GM19328 (cell line): ENCODE results near the gene AGBL4.

ENCODE experiments used
- ATAC-seq: cut with Tn5 transposase; IDR thresholded peaks from one replicate; pipeline ENCODE4 v1.9.1; 2021; ENCODE audit warnings: mild to moderate bottlenecking, moderate library complexity; ENCODE audit not compliant: unreplicated experiment

The AGBL4 gene

GRCh38 chr1:48673332-48674105 lies 1350.2 kb downstream of the AGBL4 start:
- ATAC-seq = no peak

GRCh38 chr1:48671578-48671977 lies 1352.2 kb downstream of the AGBL4 start:
- ATAC-seq = no peak

- no peak for ATAC-seq
Observed at GRCh38 chr1:48670234-48671020, 1353.3 kb downstream of the AGBL4 start.

GRCh38 chr1:48668339-48668738 lies 1355.4 kb downstream of the AGBL4 start:
- ATAC-seq = no peak

GRCh38 chr1:48667782-48668181 lies 1356.0 kb downstream of the AGBL4 start:
- no peak for ATAC-seq

DNA sequence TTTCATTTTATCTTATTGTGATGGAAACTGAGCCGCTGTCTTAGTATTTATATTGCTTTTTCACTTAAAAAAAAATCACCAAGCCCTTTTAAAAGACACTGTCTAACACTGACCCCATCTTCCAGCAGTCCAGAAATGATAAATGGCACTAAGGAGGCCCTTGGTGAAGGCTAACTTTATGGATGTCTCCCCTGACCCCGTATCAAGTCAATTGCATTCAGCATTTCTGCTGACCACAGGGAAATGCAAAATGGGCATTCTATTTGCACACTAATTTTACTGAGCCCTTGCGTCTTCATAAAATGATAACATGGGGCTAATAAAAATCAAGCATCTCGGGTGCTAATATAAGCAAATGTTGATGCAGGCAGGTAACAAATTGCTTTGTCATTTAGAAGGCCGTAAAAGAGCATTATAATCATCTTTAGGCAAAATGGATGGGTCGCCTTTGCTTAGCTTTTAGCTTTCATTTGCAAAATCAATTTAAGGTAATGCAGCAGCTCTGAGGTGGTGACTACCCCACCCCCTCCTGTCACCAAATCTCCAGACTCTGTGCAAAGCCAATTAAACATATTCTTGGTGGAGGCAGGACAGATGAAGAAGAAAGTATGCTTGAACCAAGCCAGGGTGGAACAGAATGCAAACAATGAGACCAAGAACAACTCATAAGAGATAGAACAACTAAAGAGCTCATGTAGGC lies 1357.9 kb downstream of the AGBL4 start:
- ATAC-seq = no peak

GRCh38 chr1:48661726-48662463 lies 1361.9 kb downstream of the AGBL4 start:
- ATAC-seq = no peak

DNA sequence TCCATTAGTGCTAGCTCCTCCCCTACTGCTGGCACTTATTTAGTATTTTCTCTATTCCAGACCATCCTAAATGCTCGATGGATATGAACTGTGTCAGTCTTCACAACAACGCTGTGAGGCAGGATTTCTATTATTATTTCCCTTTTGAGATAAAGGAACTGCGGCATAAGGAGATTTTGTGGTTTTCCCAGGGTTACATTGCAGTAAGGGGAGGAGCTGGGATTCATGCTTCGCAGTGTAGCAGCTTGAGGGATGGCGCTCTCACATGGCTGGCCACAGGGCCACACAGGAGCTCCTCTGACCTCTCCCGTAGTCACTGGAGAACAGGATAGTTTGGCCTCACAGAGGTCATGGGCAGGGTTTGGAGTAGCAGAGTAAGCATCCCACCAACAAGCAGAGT lies 1364.0 kb downstream of the AGBL4 start:
- ATAC-seq = no peak

- no peak for ATAC-seq
Observed at GRCh38 chr1:48657413-48657812, 1366.3 kb downstream of the AGBL4 start.

DNA sequence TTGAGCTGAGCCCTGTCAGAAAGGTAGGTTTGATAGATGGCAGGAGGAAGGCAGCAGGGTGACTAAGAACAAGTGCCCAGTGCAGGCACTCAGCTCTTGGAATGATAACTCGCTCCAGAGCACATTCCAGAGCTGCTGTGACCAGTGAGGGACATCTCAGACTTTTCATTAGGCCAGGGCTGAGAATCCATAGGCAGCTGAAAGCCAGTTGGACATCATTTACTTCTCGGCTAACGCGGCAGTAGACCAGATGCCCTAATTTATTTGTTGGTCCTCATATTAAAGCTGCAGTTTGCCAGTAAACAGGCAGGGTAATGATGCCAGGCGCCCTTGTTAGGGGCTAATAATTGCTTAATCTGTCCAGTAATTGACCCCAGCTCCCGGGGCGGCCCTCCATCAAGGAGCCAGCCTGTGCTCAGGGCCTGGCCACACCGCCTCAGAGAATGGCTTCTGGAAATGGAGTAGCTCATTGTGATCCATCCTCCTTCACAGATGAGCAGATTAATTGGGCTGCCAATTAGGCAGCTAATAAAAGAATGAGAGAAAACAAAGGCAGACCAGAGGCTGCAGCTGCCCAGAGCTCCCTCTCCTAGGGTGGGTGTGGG lies 1369.0 kb downstream of the AGBL4 start:
- ATAC-seq = no peak

GRCh38 chr1:48652334-48652733 lies 1371.4 kb downstream of the AGBL4 start:
- no peak for ATAC-seq

DNA sequence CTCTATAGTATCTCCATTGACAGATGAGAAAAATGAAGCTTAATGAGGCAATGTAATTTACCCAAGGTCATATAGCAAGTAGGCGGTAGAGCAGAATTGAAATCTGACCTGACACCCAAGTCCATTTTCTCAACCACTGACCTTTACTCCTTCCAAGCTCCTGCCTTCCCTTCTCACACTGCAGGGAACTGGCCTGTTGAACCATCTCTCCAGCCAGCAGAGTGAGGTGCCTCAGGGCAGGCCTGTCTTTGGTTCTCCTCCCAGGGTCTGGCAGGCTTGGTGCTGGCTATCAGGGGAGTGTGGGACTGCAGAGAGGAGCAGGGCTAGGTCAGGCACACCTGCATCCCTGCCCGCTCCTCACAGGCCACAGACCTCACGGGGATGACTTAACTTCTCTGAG lies 1373.9 kb downstream of the AGBL4 start:
- no peak for ATAC-seq

DNA sequence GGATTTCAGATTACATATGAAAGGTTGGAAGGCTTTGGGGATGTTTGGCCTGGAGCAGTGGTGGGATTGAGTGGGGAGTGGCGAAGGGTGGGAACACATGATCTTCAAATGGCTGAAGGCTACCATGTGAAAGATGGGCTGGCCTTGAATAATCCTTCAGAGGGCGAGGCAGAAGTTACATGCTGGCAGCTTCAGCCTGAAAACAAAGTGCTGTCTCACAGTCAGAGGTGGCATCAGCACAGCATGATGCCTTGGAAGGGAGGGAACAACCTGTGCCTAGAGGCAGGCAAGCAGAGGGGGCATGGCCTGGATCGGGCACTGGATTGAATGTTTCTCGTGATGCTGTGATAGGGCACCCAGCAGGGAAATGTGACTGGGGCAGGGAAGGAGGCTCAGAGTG lies 1377.9 kb downstream of the AGBL4 start:
- ATAC-seq = no peak

- no peak for ATAC-seq
Observed at GRCh38 chr1:48644905-48645605, 1378.7 kb downstream of the AGBL4 start.

DNA sequence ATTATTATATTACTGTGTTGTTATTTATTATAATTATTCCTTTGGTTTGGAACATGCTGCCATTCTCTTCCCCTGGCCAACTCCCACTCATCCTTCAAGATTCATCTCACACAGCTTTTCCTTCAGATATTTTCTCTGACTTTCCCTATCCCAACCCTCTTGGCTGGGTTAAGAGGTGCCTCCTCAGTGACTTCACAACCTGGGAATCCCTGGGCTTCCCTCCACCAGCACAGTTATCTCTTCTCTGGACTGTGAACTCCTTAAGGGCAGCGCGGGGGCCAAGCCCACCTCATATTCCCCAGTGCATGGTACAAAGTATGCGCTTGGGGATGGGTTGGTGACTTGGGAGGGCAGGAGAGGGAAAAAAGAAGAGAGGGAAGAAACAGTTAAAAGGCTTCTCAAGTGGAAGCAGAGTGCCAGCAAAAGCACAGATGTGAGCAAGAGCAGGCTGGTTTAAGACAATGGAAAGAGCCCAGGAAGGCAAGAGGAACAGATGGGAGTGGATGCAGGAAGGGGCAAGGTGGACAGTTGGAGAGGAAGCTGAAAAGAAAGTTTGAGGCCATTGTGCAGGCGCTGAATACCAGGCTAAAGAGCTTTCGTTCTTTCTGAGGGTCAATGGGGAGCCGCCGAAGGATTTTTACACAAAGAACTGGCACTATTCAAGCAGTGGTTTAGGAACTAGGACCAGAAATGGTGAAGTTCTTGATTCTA lies 1379.4 kb downstream of the AGBL4 start:
- ATAC-seq = no peak

- ATAC-seq = no peak
Observed at GRCh38 chr1:48643193-48643592, 1380.6 kb downstream of the AGBL4 start.

DNA sequence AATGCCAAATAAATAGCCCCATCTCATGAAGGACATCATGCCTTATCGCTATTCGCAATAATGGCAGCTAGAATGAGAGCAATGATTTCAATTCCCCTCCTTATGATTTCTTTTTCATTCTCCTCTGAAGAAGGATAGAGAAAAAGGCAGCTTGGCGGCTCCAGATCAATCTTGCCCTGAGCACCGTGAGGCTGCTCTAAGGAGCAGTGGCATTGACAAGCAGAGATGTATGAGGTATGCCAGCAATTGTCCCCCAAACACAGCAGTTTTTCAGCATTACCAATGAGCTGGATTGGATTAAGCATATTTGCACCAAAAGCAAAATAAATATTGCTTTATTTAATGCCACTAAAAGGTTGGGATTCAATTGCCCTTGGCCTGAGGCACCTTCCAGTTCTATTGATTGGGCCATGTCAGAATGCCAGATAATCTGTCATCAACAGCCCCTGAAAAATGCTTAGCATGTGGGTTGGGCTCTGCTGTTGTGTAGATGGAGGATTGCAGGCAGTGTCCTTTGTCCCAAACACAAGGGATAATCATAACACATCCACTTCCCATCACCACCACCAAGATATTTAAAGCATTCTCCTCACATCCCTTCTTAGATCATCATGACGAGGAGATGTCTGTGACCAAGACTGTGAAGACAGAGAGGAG lies 1382.8 kb downstream of the AGBL4 start:
- ATAC-seq = no peak

DNA sequence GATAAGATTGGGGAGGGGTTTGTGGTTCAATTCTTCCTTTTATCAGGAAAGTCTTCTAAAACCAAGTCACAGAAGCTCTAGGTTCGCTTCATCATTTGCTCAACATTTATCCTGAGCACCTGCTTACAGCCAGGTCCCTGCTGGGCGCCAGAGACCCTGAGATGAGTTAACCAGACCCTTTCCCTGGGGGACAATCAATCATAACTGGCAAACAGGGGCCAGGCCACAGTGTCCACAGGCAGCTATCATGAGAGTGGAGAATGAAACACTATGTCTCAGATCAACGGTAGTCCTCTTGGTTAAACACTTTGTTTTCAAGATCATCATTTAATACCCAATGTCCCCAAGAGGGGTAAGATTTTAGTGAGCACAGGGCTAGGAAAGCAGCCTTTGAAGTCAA lies 1393.9 kb downstream of the AGBL4 start:
- ATAC-seq = no peak

GRCh38 chr1:48627486-48627885 lies 1396.3 kb downstream of the AGBL4 start:
- no peak for ATAC-seq
